Trophoblast cell (in vitro differentiated cells and primary cell): ENCODE data around the gene CYTH3.

Source experiments
- DNase-seq, 2 donors: peaks; one replicate each; pipeline ENCODE4 v3.0.0-alpha.2; 2016
- H2AFZ ChIP-seq: 2 replicates; pipeline ENCODE4 v1.6.1; 2013; ENCODE audit warnings: low read length, moderate library complexity, mild to moderate bottlenecking; ENCODE audit not compliant: insufficient read depth, poor library complexity
- H2AK5ac ChIP-seq: 2 replicates; pipeline ENCODE4 v1.6.1; 2013; ENCODE audit warnings: mild to moderate bottlenecking, low read length
- H2BK120ac ChIP-seq: 2 replicates; pipeline ENCODE4 v1.6.1; 2013; ENCODE audit warnings: low read length, mild to moderate bottlenecking, moderate library complexity; ENCODE audit not compliant: insufficient read depth, poor library complexity
- H2BK12ac ChIP-seq: 2 replicates; pipeline ENCODE4 v1.6.1; 2013; ENCODE audit warnings: mild to moderate bottlenecking, low read length, moderate library complexity
- H2BK5ac ChIP-seq: 2 replicates; pipeline ENCODE4 v1.6.1; 2013; ENCODE audit warnings: low read length, low read depth, moderate library complexity, mild to moderate bottlenecking; ENCODE audit not compliant: poor library complexity
- H3K14ac ChIP-seq: 2 replicates; pipeline ENCODE4 v1.6.1; 2013; ENCODE audit warnings: mild to moderate bottlenecking, low read length
- H3K18ac ChIP-seq: 2 replicates; pipeline ENCODE4 v1.6.1; 2013; ENCODE audit warnings: mild to moderate bottlenecking, low read length
- H3K23ac ChIP-seq: 2 replicates; pipeline ENCODE4 v1.6.1; 2013; ENCODE audit warnings: low read length
- H3K27ac ChIP-seq: 2 replicates; pipeline ENCODE4 v1.5.1; 2013; ENCODE audit warnings: low read depth, mild to moderate bottlenecking, inconsistent platforms, low read length, moderate library complexity
- H3K27me3 ChIP-seq: 2 replicates; pipeline ENCODE4 v1.6.1; 2013; ENCODE audit warnings: inconsistent platforms, mild to moderate bottlenecking, low read length, moderate library complexity; ENCODE audit not compliant: insufficient read depth
- H3K36me3 ChIP-seq, 2 experiments: 1 replicate in 1 of 2; 2 replicates in 1 of 2; pipeline ENCODE4 v1.6.1; 2013; ENCODE audit warnings: low read length in 2 of 2, mild to moderate bottlenecking in 2 of 2, moderate library complexity in 1 of 2; ENCODE audit not compliant: insufficient read depth in 2 of 2, control insufficient read depth in 1 of 2
- H3K4ac ChIP-seq: 2 replicates; pipeline ENCODE4 v1.6.1; 2013; ENCODE audit warnings: low read depth, mild to moderate bottlenecking, low read length, moderate library complexity
- H3K4me1 ChIP-seq, 2 experiments: 1 replicate in 1 of 2; 2 replicates in 1 of 2; pipeline ENCODE4 v1.6.1; 2013; ENCODE audit warnings: low read length in 2 of 2, mild to moderate bottlenecking in 2 of 2, moderate library complexity in 1 of 2; ENCODE audit not compliant: insufficient read depth in 2 of 2, control insufficient read depth in 1 of 2
- H3K4me2 ChIP-seq: 2 replicates; pipeline ENCODE4 v1.6.1; 2013; ENCODE audit warnings: inconsistent platforms, mild to moderate bottlenecking, low read length, moderate library complexity
- H3K4me3 ChIP-seq: 2 replicates; pipeline ENCODE4 v1.5.1; 2013; ENCODE audit warnings: mild to moderate bottlenecking, low read depth, low read length, inconsistent platforms
- H3K79me1 ChIP-seq: one replicate; pipeline ENCODE4 v1.6.1; 2013; ENCODE audit warnings: low read length
- H3K79me2 ChIP-seq: 2 replicates; pipeline ENCODE4 v1.6.1; 2013; ENCODE audit warnings: low read length, mild to moderate bottlenecking; ENCODE audit not compliant: control insufficient read depth, insufficient read depth, poor library complexity
- H3K9ac ChIP-seq: 2 replicates; pipeline ENCODE4 v1.6.1; 2013; ENCODE audit warnings: mild to moderate bottlenecking, low read length
- H3K9me3 ChIP-seq: 2 replicates; pipeline ENCODE4 v1.6.1; 2013; ENCODE audit warnings: low read depth, mild to moderate bottlenecking, control low read depth, inconsistent platforms, low read length; ENCODE audit not compliant: insufficient read depth
- H4K12ac ChIP-seq: 2 replicates; pipeline ENCODE4 v1.6.1; 2013; ENCODE audit warnings: low read depth, mild to moderate bottlenecking, low read length, moderate library complexity
- H4K8ac ChIP-seq: 2 replicates; pipeline ENCODE4 v1.6.1; 2013; ENCODE audit warnings: low read depth, mild to moderate bottlenecking, low read length, moderate library complexity
- H4K91ac ChIP-seq: one replicate; pipeline ENCODE4 v1.6.1; 2013; ENCODE audit warnings: low read depth, mild to moderate bottlenecking, low read length, moderate library complexity
- WGBS: extraction: QIAGEN DNeasy Blood & Tissue Kit; methylation state at CpG from one replicate; pipeline ENCODE4 v1.1.7; 2013; ENCODE audit warnings: missing lambda C conversion rate; ENCODE audit not compliant: insufficient read length, insufficient coverage; ENCODE audit errors: extremely low coverage; 5-methylcytosine and 5-hydroxymethylcytosine counted together

The CYTH3 gene

GRCh38 chr7:6160191-6160623 is 112.2 kb downstream of the CYTH3 start:
- no peaks in the 10 kb centered on the region for H3K79me2 ChIP-seq
- WGBS = no CpG with 5 or more reads among the region's 15 CpGs
- no peak overlapping the region for H3K18ac ChIP-seq
- H3K27me3 ChIP-seq = no peaks in the 10 kb centered on the region
- H4K8ac ChIP-seq = no peak overlapping the region
- H3K23ac ChIP-seq = no peak overlapping the region
- DNase-seq = peak; percentile 42 to 53
- no peak overlapping the region for H3K4me2 ChIP-seq
- no peak overlapping the region for H3K9ac ChIP-seq
- H3K36me3 ChIP-seq = peaks cover 59 to 72% of the 10 kb centered on the region in 2 experiments
- no peak overlapping the region for H3K4me3 ChIP-seq
- H4K91ac ChIP-seq = no peak overlapping the region
- H3K79me1 ChIP-seq = no peaks in the 10 kb centered on the region
- H4K12ac ChIP-seq = no peak overlapping the region
- H3K14ac ChIP-seq = no peak overlapping the region
- no peaks in the 10 kb centered on the region for H3K4me1 ChIP-seq
- H2AK5ac ChIP-seq = no peak overlapping the region
- no peak overlapping the region for H2BK5ac ChIP-seq
- H3K9me3 ChIP-seq = peaks cover 2% of the 10 kb centered on the region
- no peak overlapping the region for H3K4ac ChIP-seq
- H3K27ac ChIP-seq = no peak overlapping the region
- no peak overlapping the region for H2BK120ac ChIP-seq
- no peak overlapping the region for H2AFZ ChIP-seq
- no peak overlapping the region for H2BK12ac ChIP-seq

- H3K4ac ChIP-seq = no peak overlapping the region
- H3K14ac ChIP-seq = no peak overlapping the region
- no peak overlapping the region for H3K27ac ChIP-seq
- H3K79me2 ChIP-seq = no peaks in the 10 kb centered on the region
- H4K91ac ChIP-seq = no peak overlapping the region
- no peak overlapping the region for H3K9ac ChIP-seq
- H3K18ac ChIP-seq = no peak overlapping the region
- H2BK5ac ChIP-seq = no peak overlapping the region
- H3K79me1 ChIP-seq = no peaks in the 10 kb centered on the region
- H3K36me3 ChIP-seq = peaks cover 59 to 71% of the 10 kb centered on the region in 2 experiments
- no peak overlapping the region for H3K4me3 ChIP-seq
- no peak overlapping the region for H3K4me2 ChIP-seq
- H3K4me1 ChIP-seq = no peaks in the 10 kb centered on the region
- no CpG with 5 or more reads among the region's 24 CpGs for WGBS
- no peak overlapping the region for H2BK120ac ChIP-seq
- no peak overlapping the region for H2BK12ac ChIP-seq
- H4K8ac ChIP-seq = no peak overlapping the region
- no peak overlapping the region for H4K12ac ChIP-seq
- H2AFZ ChIP-seq = no peak overlapping the region
- no peak overlapping the region for H2AK5ac ChIP-seq
- no peaks in the 10 kb centered on the region for H3K27me3 ChIP-seq
- peaks cover 2% of the 10 kb centered on the region for H3K9me3 ChIP-seq
- peak; percentile 17 to 21 for DNase-seq
- H3K23ac ChIP-seq = no peak overlapping the region
These were observed 112.8 kb downstream of the CYTH3 start for GRCh38 chr7:6159524-6160031.

- Histone ChIP-seq H2BK120ac (no peak overlapping the region), H3K9me3 (no peaks in the 10 kb centered on the region), H2AFZ (no peak overlapping the region), H3K14ac (no peak overlapping the region), H3K79me1 (no peaks in the 10 kb centered on the region), H2BK5ac (no peak overlapping the region), H3K27me3 (no peaks in the 10 kb centered on the region), H3K18ac (no peak overlapping the region), H3K36me3 (peaks cover 61 to 74% of the 10 kb centered on the region in 2 experiments), H4K91ac (no peak overlapping the region), H3K23ac (no peak overlapping the region), H2AK5ac (no peak overlapping the region), H3K4me1 (no peaks in the 10 kb centered on the region), H3K9ac (no peak overlapping the region), H4K12ac (no peak overlapping the region), H2BK12ac (no peak overlapping the region), H3K4ac (no peak overlapping the region), H3K79me2 (no peaks in the 10 kb centered on the region), H3K4me3 (no peak overlapping the region), H3K4me2 (no peak overlapping the region), H3K27ac (no peak overlapping the region), H4K8ac (no peak overlapping the region)
- peak; percentile 47 to 56 for DNase-seq
- WGBS = no CpG with 5 or more reads among the region's 11 CpGs
These were observed 113.3 kb downstream of the CYTH3 start for GRCh38 chr7:6159097-6159483.

GRCh38 chr7:6158424-6159096 is 113.9 kb downstream of the CYTH3 start:
- Histone ChIP-seq H3K4me3 (no peak overlapping the region), H3K9me3 (no peaks in the 10 kb centered on the region), H3K4me2 (no peak overlapping the region), H3K27me3 (no peaks in the 10 kb centered on the region), H3K23ac (no peak overlapping the region), H3K27ac (no peak overlapping the region), H2AFZ (no peak overlapping the region), H4K8ac (no peak overlapping the region), H3K18ac (no peak overlapping the region), H3K79me1 (no peaks in the 10 kb centered on the region), H3K36me3 (peaks cover 64 to 75% of the 10 kb centered on the region in 2 experiments), H4K91ac (no peak overlapping the region), H2BK5ac (no peak overlapping the region), H3K14ac (no peak overlapping the region), H3K9ac (no peak overlapping the region), H4K12ac (no peak overlapping the region), H3K79me2 (no peaks in the 10 kb centered on the region), H3K4me1 (no peaks in the 10 kb centered on the region), H2BK120ac (no peak overlapping the region), H2BK12ac (no peak overlapping the region), H2AK5ac (no peak overlapping the region), H3K4ac (no peak overlapping the region)
- no CpG with 5 or more reads among the region's 29 CpGs for WGBS
- DNase-seq = no peak
